ENCODE data around the gene ZC3H12C. TPM values are rescaled to one million over a fixed set of nuclear protein-coding genes. Genes with fewer than 3 reads are reported as not detected.
"Not testable (repeated sequence)": the region's sequence is repeated elsewhere in the genome, so short reads cannot be mapped to it uniquely, and the experiment has no call there.

The ZC3H12C gene
- total RNA-seq, 3 donors from 2014 or later, result 15.9 to 28.7 (median 21.5) TPM

DNA sequence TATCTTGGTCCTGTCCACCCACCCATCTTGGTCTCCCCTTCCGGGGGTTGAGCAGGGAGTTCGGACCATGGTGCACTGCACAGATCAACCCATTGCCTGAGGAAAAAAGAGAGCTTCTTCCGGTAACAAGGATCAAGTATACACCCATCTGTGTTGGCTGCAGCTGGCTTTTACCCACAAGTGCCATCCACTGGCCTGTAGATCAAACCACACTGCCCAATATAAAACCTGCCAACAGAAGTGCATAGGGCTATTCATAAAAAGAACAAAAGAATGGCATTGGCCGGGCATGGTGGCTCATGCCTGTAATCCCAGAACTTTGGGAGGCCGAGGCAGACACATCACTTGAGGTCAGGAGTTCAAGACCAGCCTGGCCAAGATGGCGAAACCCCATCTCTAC, 94.5 kb downstream of the ZC3H12C start:
- Histone ChIP-seq H3K4me1 (ENCODE audit: low read depth) (no peaks in the 10 kb centered on the region), H3K36me3 (ENCODE audit: low read depth) (no peaks in the 10 kb centered on the region), H3K4me3 (no peak overlapping the region), H3K9me3 (no peaks in the 10 kb centered on the region)
- DNase-seq, result no peak
- TF ChIP-seq, protein P1, sequence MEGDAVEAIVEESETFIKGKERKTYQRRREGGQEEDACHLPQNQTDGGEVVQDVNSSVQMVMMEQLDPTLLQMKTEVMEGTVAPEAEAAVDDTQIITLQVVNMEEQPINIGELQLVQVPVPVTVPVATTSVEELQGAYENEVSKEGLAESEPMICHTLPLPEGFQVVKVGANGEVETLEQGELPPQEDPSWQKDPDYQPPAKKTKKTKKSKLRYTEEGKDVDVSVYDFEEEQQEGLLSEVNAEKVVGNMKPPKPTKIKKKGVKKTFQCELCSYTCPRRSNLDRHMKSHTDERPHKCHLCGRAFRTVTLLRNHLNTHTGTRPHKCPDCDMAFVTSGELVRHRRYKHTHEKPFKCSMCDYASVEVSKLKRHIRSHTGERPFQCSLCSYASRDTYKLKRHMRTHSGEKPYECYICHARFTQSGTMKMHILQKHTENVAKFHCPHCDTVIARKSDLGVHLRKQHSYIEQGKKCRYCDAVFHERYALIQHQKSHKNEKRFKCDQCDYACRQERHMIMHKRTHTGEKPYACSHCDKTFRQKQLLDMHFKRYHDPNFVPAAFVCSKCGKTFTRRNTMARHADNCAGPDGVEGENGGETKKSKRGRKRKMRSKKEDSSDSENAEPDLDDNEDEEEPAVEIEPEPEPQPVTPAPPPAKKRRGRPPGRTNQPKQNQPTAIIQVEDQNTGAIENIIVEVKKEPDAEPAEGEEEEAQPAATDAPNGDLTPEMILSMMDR (IDR thresholded peaks at IDR 0.05), result no peak
- no peak for ATAC-seq
- intact Hi-C loops (cut with DNase I, micrococcal nuclease), result no loop called here

DNA sequence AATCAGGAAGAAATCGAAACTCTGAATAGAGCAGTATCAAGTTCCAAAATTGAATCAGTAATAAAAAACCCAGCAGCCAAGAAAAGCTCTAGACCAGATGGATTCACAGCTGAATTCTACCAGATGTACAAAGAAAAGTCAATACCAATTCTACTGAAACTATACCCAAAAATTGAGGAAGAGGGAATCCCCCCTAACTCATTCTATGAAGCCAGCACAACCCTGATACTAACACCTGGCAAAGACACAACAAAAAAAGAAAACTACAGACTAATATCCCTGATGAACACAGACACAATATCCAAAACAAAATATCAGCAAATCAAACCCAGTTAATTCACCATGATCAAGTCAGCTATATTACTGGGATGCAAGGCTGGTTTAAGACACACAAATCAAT, 97.7 kb downstream of the ZC3H12C start:
- no peak overlapping the region for H3K4me3 ChIP-seq
- TF ChIP-seq, protein P1 (IDR thresholded peaks at IDR 0.05), result no peak
- H3K36me3 ChIP-seq (ENCODE audit: low read depth), result no peaks in the 10 kb centered on the region
- no peaks in the 10 kb centered on the region for H3K4me1 ChIP-seq (ENCODE audit: low read depth)
- intact Hi-C loops (cut with DNase I, micrococcal nuclease), result loop anchor here in 1 of 2 donors (10.0 kb wide), 1 partner anchor 246 kb away; no protein-coding TSS in a partner anchor
- no peak for ATAC-seq
- H3K9me3 ChIP-seq, result no peaks in the 10 kb centered on the region
- no peak for DNase-seq

DNA sequence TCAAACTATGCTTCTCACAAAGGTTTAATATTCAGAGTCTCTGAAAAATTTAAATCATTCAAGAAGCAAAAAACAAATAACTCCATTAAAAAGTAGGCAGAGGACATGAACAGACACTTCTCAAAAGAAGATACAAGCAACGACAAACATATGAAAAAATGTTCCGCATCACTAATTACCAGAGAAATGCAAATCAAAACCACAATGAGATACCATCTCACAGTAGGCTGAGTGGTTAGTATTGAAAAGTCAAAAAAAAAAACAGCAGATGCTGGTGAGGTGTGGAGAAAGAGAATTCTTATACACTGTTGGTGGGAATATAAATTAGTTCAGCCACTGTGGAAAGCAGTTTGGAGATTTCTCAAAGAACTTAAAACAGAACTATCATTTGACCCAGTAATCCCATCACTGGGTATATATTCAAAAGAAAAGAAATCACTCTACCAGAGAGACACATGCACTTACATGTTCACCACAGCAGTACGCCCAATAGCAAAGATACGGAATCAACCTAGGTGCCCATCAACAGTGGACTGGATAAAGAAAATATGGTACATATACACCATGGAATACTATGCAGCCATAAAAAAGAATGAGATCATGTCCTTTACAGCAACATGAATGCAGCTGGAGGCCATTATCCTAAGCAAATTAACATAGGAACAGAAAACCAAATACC, 99.6 kb downstream of the ZC3H12C start:
- not testable (repeated sequence) for DNase-seq; H3K4me1 ChIP-seq (ENCODE audit: low read depth); H3K36me3 ChIP-seq (ENCODE audit: low read depth); H3K9me3 ChIP-seq; ATAC-seq; H3K4me3 ChIP-seq
- intact Hi-C loops (cut with DNase I, micrococcal nuclease), result loop anchor here in 1 of 2 donors (10.0 kb wide), 1 partner anchor 248 kb away; no protein-coding TSS in a partner anchor

DNA sequence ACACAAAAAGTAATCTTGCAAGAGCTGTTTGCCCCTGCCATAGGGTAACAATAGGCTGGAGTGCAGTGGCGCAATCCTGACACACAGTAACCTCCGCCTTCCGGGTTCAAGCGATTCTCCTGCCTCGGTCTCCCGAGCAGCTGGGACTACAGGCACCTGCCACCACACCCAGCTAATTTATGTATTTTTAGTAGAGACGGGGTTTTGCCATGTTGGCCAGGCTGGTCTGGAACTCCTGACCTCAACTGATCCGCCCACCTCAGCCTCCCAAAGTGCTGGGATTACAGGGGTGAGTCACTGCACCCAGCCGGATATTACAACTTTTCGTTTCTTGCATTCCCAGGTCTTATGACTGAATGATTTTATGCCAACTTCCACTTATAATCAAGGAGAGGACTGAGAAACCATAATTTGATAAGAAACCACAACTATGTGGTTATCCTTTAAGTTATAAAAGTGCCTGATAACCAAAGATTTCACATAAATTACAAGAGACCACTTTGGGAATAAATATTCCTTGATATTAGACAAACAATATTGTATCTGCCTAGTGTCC, 101.1 kb downstream of the ZC3H12C start:
- not testable (repeated sequence) for H3K4me3 ChIP-seq; H3K4me1 ChIP-seq (ENCODE audit: low read depth); H3K36me3 ChIP-seq (ENCODE audit: low read depth); H3K9me3 ChIP-seq
- DNase-seq (peak in 2 of 3 donors; percentile 25 to 52), ATAC-seq (peak; percentile 72)
- intact Hi-C loops (cut with DNase I, micrococcal nuclease), result loop anchor here in 1 of 2 donors (10.0 kb wide), 1 partner anchor 249 kb away; no protein-coding TSS in a partner anchor

DNA sequence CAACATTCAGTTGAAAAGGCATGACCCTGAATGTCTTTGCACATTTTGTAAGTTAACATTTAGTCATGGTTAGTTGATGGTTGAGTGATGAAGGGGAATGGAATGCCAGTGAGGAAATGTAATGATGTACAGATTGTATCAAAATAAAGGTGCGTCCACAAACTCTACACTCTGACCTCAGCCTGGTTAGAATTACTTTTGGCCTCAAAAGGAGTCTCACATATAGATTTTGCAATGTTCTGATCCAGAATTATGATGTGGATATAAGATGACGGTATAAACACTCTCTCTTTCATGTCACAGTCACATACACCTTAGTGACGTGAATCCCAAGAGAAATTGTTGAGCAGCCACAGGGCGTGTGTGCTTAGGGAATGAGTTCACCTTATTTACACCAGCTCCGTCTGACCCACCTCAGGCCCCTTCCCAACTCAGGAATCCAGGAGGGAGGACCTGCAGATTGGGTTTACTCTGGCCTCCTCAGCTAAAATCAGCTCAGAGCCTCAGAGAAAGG, 103.1 kb downstream of the ZC3H12C start:
- intact Hi-C loops (cut with DNase I, micrococcal nuclease), result loop anchor here in 1 of 2 donors (10.0 kb wide), 1 partner anchor 251 kb away; no protein-coding TSS in a partner anchor
- DNase-seq, result no peak
- Histone ChIP-seq H3K4me1 (ENCODE audit: low read depth) (no peaks in the 10 kb centered on the region), H3K4me3 (no peak overlapping the region), H3K9me3 (no peaks in the 10 kb centered on the region), H3K36me3 (ENCODE audit: low read depth) (no peaks in the 10 kb centered on the region)
- peak; percentile 65 for ATAC-seq
- TF ChIP-seq, protein P1 (IDR thresholded peaks at IDR 0.05), result no peak

DNA sequence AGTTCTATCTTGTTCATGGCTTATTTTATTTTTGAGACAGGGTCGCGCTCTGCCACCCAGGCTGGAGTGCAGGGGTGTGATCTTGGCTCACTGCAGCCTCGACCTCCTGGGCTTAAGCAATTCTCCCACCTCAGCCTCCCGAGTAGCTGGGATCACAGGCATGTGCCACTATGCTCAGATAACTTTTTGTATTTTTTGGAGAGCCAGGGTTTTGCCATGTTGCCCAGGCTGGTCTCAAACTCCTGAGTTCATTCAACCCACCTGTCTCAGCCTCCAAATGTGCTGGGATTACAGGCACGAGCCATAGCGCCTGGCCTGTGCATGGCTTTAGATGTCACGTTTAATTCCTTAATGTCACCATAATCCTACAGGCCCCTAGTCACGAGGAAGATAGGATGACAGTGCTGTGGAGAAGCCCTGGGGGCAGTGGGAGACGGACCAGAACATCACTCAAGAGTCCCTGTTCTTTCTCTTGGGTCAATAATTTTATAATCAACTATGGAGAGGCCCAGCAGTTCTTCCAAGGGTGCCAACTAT, 103.8 kb downstream of the ZC3H12C start:
- Histone ChIP-seq H3K4me1 (ENCODE audit: low read depth) (no peaks in the 10 kb centered on the region), H3K9me3 (no peaks in the 10 kb centered on the region), H3K4me3 (no peak overlapping the region), H3K36me3 (ENCODE audit: low read depth) (no peaks in the 10 kb centered on the region)
- DNase-seq (no peak), ATAC-seq (no peak)
- TF ChIP-seq, protein P1 (IDR thresholded peaks at IDR 0.05), result no peak
- intact Hi-C loops (cut with DNase I, micrococcal nuclease), result loop anchor here in 1 of 2 donors (10.0 kb wide), 1 partner anchor 252 kb away; no protein-coding TSS in a partner anchor

Measured in mucosa of descending colon (tissue), 3 donors.